GM10847 (cell line): ENCODE data around the gene CATSPERZ.

ENCODE experiments used
- POLR2A ChIP-seq: IDR thresholded peaks from 2 replicates; pipeline ENCODE4 v1.6.1; 2011; ENCODE audit not compliant: insufficient read length; ENCODE audit errors: extremely low read depth

Gene CATSPERZ

DNA sequence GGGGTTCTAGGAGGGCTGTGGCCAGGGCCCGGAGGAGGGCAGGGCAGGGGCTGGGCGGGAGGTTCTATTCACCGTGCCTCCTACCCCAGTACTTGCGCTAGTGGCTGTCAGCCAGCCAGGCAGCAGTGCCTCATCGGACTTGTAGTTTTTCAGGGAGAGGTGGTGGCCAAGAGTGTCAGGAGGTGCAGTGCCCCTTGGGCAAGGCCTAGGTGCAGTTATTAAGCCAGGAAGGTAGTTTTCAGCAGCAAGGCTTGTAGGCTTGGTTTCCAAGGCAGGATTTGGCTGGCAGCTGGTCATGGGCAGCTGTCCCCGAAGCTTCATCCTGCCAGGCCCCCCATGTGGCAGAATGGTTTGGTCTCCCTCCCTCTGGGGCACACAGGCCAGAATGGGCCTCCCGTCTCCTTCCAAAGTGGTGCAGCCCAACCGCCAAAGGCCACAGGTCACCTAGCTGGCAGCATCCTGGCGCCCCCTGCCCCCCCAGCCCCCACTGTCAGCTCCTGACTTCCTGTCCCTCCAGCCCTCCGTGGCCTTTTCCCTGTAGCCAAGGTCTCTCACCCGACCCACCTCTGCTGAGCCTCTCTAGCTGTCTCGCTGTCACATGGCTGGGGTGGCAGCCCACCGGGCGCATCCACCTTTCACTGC lies 48.3 kb downstream of the CATSPERZ start:
- TF ChIP-seq POLR2A, result no peak

DNA sequence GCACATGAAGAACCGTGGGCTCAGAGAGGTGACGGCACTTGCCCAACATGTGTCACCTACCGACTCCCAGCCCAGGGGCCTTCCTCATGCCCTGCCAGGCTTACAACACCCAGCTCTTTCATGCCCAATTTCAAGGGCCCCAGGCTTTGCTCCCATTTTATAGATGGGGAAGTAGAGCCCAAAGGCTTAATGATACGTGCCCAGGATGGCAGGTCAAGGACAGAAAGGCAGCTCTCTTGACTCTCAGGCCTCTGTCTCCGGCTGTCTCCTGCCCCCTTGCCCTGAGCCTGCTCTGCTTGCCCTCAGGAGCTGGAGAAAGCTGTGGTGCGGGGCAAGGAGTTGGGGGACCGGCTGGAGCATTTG lies 48.8 kb downstream of the CATSPERZ start:
- TF ChIP-seq POLR2A, result no peak

DNA sequence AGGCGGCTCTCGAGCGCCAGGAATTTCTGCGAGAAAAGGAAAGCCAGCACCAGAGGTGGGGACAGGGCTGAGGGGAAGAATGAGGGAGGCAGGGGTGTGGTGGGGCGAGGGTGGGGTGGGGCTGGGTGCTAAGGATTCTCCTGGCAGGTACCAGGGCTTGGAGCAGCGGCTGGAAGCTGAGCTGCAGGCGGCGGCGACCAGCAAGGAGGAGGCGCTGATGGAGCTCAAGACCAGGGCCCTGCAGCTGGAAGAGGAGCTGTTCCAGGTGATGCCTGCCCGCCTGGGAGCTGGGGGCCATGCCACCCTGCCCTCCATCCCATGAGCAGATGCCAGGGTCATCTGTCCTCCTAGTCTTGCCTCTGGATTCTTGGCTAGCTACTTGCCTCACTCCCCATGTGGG lies 49.2 kb downstream of the CATSPERZ start:
- TF ChIP-seq POLR2A, result no peak

DNA sequence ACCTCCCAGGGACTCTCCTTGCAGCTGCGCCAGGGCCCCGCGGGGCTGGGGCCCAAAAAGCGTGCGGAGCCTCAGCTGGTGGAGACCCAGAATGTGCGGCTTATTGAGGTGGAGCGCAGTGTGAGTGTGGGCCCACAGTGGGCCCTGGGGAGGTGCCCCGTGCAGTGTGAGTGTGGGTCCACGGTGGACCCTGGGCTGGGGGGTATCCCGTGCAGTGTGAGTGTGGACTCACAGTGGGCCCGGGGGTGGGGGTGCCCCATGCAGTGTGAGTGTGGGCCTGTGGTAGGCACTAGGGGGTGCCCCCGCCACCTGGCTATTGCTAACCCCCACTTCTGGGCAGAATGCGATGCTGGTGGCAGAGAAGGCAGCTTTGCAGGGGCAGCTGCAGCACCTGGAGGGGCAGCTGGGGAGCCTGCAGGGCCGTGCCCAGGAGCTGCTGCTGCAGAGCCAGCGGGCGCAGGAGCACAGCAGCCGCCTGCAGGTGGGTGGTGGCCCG lies 51.0 kb downstream of the CATSPERZ start:
- TF ChIP-seq POLR2A, result no peak

DNA sequence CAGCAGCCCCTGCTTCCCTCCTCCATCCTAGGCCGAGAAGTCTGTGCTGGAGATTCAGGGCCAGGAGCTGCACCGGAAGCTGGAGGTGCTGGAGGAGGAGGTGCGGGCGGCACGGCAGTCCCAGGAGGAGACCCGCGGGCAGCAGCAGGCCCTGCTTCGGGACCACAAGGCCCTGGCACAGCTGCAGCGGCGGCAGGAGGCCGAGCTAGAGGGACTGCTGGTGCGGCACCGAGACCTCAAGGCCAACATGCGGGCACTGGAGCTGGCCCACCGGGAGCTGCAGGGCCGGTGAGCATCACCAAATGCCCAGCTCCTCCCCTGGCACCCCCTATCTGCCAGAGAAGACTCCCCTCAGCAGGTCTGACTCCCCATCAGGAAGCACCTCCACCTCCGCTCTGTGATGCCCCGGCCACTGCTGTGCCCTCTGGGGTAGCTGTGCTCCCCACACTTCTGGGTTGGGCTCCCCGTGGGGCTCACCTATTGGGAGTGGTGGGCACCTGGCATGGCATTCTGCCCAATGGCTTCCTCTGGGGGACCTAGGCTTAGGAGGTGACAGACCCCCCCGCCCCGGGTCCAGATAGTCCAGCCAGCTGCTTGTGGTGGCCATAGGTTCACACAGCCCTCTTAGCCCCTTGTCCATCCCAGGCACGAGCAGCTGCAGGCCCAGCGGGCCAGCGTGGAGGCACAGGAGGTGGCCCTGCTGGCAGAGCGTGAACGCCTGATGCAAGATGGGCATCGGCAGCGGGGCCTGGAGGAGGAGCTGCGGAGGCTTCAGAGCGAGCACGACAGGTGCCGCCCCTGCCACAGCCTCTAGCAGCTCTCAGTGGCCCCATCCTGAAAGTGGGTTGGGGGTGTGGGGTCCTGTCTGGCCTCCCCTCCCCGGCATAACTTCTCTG lies 52.2 kb downstream of the CATSPERZ start:
- no peak for TF ChIP-seq POLR2A

DNA sequence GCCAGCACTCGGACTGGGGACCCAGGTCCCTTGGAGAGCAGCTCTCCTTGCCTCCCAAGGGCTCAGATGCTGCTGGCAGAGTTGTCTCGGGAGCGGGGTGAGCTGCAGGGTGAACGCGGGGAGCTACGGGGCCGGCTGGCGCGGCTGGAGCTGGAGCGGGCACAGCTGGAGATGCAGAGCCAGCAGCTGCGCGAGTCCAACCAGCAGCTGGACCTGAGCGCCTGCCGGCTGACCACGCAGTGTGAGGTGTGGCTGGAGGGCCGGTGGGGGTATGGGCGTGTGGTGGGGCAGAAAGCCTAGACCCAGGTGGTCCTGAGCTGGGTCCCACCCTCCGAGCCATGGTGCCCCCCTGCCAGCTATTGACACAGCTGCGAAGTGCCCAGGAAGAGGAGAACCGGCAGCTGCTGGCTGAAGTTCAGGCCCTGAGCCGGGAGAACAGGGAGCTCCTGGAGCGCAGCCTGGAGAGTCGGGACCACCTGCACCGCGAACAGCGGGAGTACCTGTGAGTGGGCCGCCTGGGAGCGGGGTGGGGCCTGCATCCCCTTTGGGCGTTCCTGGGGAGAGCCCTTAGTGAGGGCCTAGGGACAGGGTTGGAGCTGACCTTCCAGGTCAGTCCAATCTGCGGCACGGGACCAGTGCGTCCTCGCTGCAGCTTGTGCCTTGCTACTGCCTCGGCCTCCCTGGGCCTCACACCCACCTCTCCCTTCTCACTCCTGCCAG lies 53.0 kb downstream of the CATSPERZ start:
- TF ChIP-seq POLR2A, result no peak

DNA sequence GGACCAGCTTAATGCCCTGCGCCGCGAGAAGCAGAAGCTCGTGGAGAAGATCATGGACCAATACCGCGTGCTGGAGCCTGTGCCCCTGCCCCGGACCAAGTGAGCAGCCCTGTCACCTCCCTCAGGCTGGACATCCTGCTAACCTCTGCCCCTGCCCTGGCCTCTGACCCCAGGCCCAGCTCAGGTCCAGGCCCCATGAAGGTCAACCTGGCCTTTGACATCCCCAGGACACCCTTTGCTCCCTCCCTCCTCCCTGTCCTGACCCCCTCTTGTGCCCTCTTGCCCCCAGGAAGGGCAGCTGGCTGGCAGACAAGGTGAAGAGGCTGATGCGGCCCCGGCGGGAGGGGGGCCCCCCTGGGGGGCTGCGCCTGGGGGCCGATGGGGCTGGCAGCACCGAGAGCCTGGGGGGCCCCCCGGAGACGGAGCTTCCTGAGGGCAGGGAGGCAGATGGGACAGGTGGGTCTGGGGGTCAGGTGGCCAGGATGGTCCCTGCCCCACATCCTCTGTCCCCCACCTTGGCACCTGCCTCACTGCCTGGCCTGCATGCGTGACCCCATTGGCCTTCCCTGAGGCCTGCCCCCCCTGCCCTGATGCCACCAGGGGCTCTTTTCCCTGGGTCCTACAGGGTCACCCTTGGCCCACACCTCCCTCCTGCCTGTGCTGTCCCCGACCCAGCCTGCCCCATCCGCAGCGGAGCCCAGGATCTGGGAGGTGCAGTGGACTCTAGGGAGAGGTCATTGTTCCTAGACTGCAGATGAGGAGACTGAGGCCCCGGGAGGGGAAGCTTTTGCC lies 53.8 kb downstream of the CATSPERZ start:
- no peak for TF ChIP-seq POLR2A
